ENCODE measurements around the gene SLC52A3. TPM values are rescaled to one million over a fixed set of nuclear protein-coding genes. Genes with fewer than 3 reads are reported as not detected.

Gene SLC52A3
- total RNA-seq, 1 donor = not detected

- no peak overlapping the region for H3K4me3 ChIP-seq (ENCODE audit: insufficient read depth, low read length)
- no peak overlapping the region for H3K27ac ChIP-seq (ENCODE audit: low read depth, low read length)
- no peaks in the 10 kb centered on the region for H3K4me1 ChIP-seq (ENCODE audit: insufficient read depth, low read length)
- no peaks in the 10 kb centered on the region for H3K27me3 ChIP-seq (ENCODE audit: insufficient read depth, low read length)
- DNase-seq (ENCODE audit: insufficient read length, low spot score, missing footprints) = no peak
- H4K20me1 ChIP-seq (ENCODE audit: insufficient read depth, low read length) = no peaks in the 10 kb centered on the region
- H2AFZ ChIP-seq (ENCODE audit: low read length) = no peak overlapping the region
- no peak overlapping the region for H3K4me2 ChIP-seq (ENCODE audit: insufficient read depth, low read length)
- TF ChIP-seq CTCF (IDR thresholded peaks at IDR 0.05; ENCODE audit: extremely low read depth, low read depth, low read length) = no peak
- no peaks in the 10 kb centered on the region for H3K79me2 ChIP-seq (ENCODE audit: insufficient read depth, low read length)
- peaks cover 2% of the 10 kb centered on the region for H3K9me3 ChIP-seq (ENCODE audit: low read depth, low read length)
- H3K36me3 ChIP-seq (ENCODE audit: insufficient read depth, low read length) = no peaks in the 10 kb centered on the region
Measured at GRCh38 chr20:772806-773205, 4.5 kb upstream of the SLC52A3 start.

- Histone ChIP-seq H3K27me3 (ENCODE audit: insufficient read depth, low read length) (no peaks in the 10 kb centered on the region), H3K4me3 (ENCODE audit: insufficient read depth, low read length) (no peak overlapping the region), H3K27ac (ENCODE audit: low read depth, low read length) (no peak overlapping the region)
Measured at GRCh38 chr20:771741-772464, 3.6 kb upstream of the SLC52A3 start.

GRCh38 chr20:770691-771090 is 2.4 kb upstream of the SLC52A3 start:
- Histone ChIP-seq H3K9me3 (ENCODE audit: low read depth, low read length) (peaks cover 2% of the 10 kb centered on the region), H3K79me2 (ENCODE audit: insufficient read depth, low read length) (no peaks in the 10 kb centered on the region), H4K20me1 (ENCODE audit: insufficient read depth, low read length) (no peaks in the 10 kb centered on the region), H3K4me3 (ENCODE audit: insufficient read depth, low read length) (no peak overlapping the region), H3K27me3 (ENCODE audit: insufficient read depth, low read length) (no peaks in the 10 kb centered on the region), H3K4me1 (ENCODE audit: insufficient read depth, low read length) (no peaks in the 10 kb centered on the region), H3K36me3 (ENCODE audit: insufficient read depth, low read length) (no peaks in the 10 kb centered on the region), H3K27ac (ENCODE audit: low read depth, low read length) (no peak overlapping the region), H3K4me2 (ENCODE audit: insufficient read depth, low read length) (no peak overlapping the region), H2AFZ (ENCODE audit: low read length) (no peak overlapping the region)
- no peak for DNase-seq (ENCODE audit: insufficient read length, low spot score, missing footprints)
- TF ChIP-seq CTCF (IDR thresholded peaks at IDR 0.05; ENCODE audit: extremely low read depth, low read depth, low read length) = no peak

More at GRCh38 chr20:771741-772464, 3.6 kb upstream of the SLC52A3 start:
- Histone ChIP-seq H3K79me2 (ENCODE audit: insufficient read depth, low read length) (no peaks in the 10 kb centered on the region), H3K9me3 (ENCODE audit: low read depth, low read length) (peaks cover 2% of the 10 kb centered on the region), H4K20me1 (ENCODE audit: insufficient read depth, low read length) (no peaks in the 10 kb centered on the region), H3K4me1 (ENCODE audit: insufficient read depth, low read length) (no peaks in the 10 kb centered on the region), H2AFZ (ENCODE audit: low read length) (no peak overlapping the region), H3K36me3 (ENCODE audit: insufficient read depth, low read length) (no peaks in the 10 kb centered on the region), H3K4me2 (ENCODE audit: insufficient read depth, low read length) (no peak overlapping the region)
- peak; percentile 78 for DNase-seq (ENCODE audit: insufficient read length, low spot score, missing footprints)
- no peak for TF ChIP-seq CTCF (IDR thresholded peaks at IDR 0.05; ENCODE audit: extremely low read depth, low read depth, low read length)

GRCh38 chr20:766906-767305 is 1.4 kb downstream of the SLC52A3 start:
- no peaks in the 10 kb centered on the region for H4K20me1 ChIP-seq (ENCODE audit: insufficient read depth, low read length)
- H3K4me1 ChIP-seq (ENCODE audit: insufficient read depth, low read length) = no peaks in the 10 kb centered on the region
- no peaks in the 10 kb centered on the region for H3K79me2 ChIP-seq (ENCODE audit: insufficient read depth, low read length)
- no peak overlapping the region for H3K4me2 ChIP-seq (ENCODE audit: insufficient read depth, low read length)
- no peaks in the 10 kb centered on the region for H3K36me3 ChIP-seq (ENCODE audit: insufficient read depth, low read length)
- no peak overlapping the region for H2AFZ ChIP-seq (ENCODE audit: low read length)
- H3K4me3 ChIP-seq (ENCODE audit: insufficient read depth, low read length) = no peak overlapping the region
- DNase-seq (ENCODE audit: insufficient read length, low spot score, missing footprints) = peak; percentile 47
- peaks cover 2% of the 10 kb centered on the region for H3K9me3 ChIP-seq (ENCODE audit: low read depth, low read length)
- TF ChIP-seq CTCF (IDR thresholded peaks at IDR 0.05; ENCODE audit: extremely low read depth, low read depth, low read length) = no peak
- H3K27ac ChIP-seq (ENCODE audit: low read depth, low read length) = no peak overlapping the region
- H3K27me3 ChIP-seq (ENCODE audit: insufficient read depth, low read length) = no peaks in the 10 kb centered on the region
